K562 (cell line): ENCODE data around the gene CD248. TPM values are rescaled to one million over a fixed set of nuclear protein-coding genes. Genes with fewer than 3 reads are reported as not detected.

Source experiments
- E2F5 ChIP-seq: sonication (generic); formaldehyde crosslinking; IDR thresholded peaks from 2 replicates; pipeline ENCODE4 v1.8.0; 2022; ENCODE audit warnings: mild to moderate bottlenecking, missing genetic modification reagents
- ESRRA ChIP-seq: fragments of 450-650 bp; IDR thresholded peaks from 2 replicates; pipeline ENCODE4 v1.6.1; 2014; ENCODE audit warnings: low read depth, mild to moderate bottlenecking, moderate library complexity, borderline replicate concordance
- HDAC6 ChIP-seq: IDR thresholded peaks from 2 replicates; pipeline ENCODE4 v1.6.1; 2012; ENCODE audit warnings: low read depth, mild to moderate bottlenecking, control low read depth, inconsistent platforms, low read length, moderate library complexity
- KDM1A ChIP-seq, 2 experiments: fragments of 450-650 bp; IDR thresholded peaks; 2 replicates each; pipeline ENCODE4 v1.6.1; 2016; ENCODE audit warnings: mild to moderate bottlenecking in 2 of 2
- MAFG ChIP-seq: fragments of 450-650 bp; conservative IDR thresholded peaks from 2 replicates; pipeline ENCODE4 v1.6.1; 2016; ENCODE audit warnings: missing genetic modification characterization, missing compliant biosample characterization
- NFIC ChIP-seq: fragments of 450-650 bp; IDR thresholded peaks from 2 replicates; pipeline ENCODE4 v1.6.1; 2017; ENCODE audit warnings: mild to moderate bottlenecking, inconsistent platforms
- NFIX ChIP-seq: fragments of 250-450 bp; sonication (Bioruptor Pico); IDR thresholded peaks from 2 replicates; pipeline ENCODE4 v1.4.0; 2020; ENCODE audit warnings: low read depth, mild to moderate bottlenecking, moderate library complexity
- RBBP5 ChIP-seq: fragments of 200-600 bp; sonication (generic); IDR thresholded peaks from 2 replicates; pipeline ENCODE4 v1.6.1; 2012; ENCODE audit warnings: borderline replicate concordance, mild to moderate bottlenecking, low read length, control low read depth, inconsistent platforms; ENCODE audit not compliant: insufficient read depth, poor library complexity, severe bottlenecking
- RCOR1 ChIP-seq, 2 experiments: IDR thresholded peaks; 2 replicates each; pipeline ENCODE4 v1.6.1; 2012; ENCODE audit warnings: low read depth in 2 of 2, low read length in 2 of 2, borderline replicate concordance in 1 of 2, improper control_type of control experiment in 1 of 2
- SAFB ChIP-seq: fragments of 200-400 bp; formaldehyde crosslinking; IDR thresholded peaks from 2 replicates; pipeline ENCODE4 v1.6.1; 2017; ENCODE audit warnings: low read depth, low read length, borderline replicate concordance
- SMAD2 ChIP-seq: fragments of 150-350 bp; IDR thresholded peaks from 2 replicates; pipeline ENCODE4 v1.6.1; 2014; ENCODE audit warnings: low read depth, mild to moderate bottlenecking, low read length
- ZNF175 ChIP-seq: fragments of 200-800 bp; sonication (Bioruptor generic); IDR thresholded peaks from 2 replicates; pipeline ENCODE4 v1.6.1; 2016; ENCODE audit warnings: low read depth, mild to moderate bottlenecking, missing genetic modification characterization, missing compliant biosample characterization
- ZNF444 ChIP-seq: fragments of 250-450 bp; sonication (Bioruptor Pico); IDR thresholded peaks from 2 replicates; pipeline ENCODE4 v1.4.0; 2020; ENCODE audit warnings: mild to moderate bottlenecking, moderate library complexity
- ZNF583 ChIP-seq: fragments of 250-450 bp; sonication (Bioruptor Pico); IDR thresholded peaks from 2 replicates; pipeline ENCODE4 v1.4.0; 2020
- ZNF592 ChIP-seq: fragments of 450-650 bp; IDR thresholded peaks from 2 replicates; pipeline ENCODE4 v1.6.1; 2017; ENCODE audit warnings: antibody characterized with exemption, mild to moderate bottlenecking
- ZSCAN29 ChIP-seq: fragments of 450-650 bp; IDR thresholded peaks from 2 replicates; pipeline ENCODE4 v1.6.1; 2017
- polyA plus RNA-seq, 8 experiments: library from polyadenylated mRNA; depleted of rRNA in 4 of 8; stranded (reverse) in 5 of 8; unstranded in 3 of 8; fragments of >200 nt; fragmentation: Nextera tagmentation in 2 of 8; fragmentation: Illumina TruSeq in 1 of 8; extraction: Ambion mirVana in 2 of 8; extraction: Trizol in 1 of 8; gene quantifications; 2 replicates each; pipeline versions ENCODE4 v1.2.1 to v1.2.3, GENCODE V29; 2011 to 2014; ENCODE audit warnings: inconsistent platforms in 1 of 8, missing spikeins in 1 of 8
- total RNA-seq, 7 experiments: library from RNA; depleted of rRNA in 6 of 7; stranded (reverse); fragments of >200 nt in 6 of 7; fragmentation: Illumina TruSeq in 2 of 7; extraction: Trizol in 2 of 7; gene quantifications; 2 replicates each; pipeline versions ENCODE4 v1.2.1 to v1.2.3, GENCODE V29; 2011 to 2021; ENCODE audit warnings: low replicate concordance in 1 of 7
- TF ChIP-seq, protein P1 (sequence below): fragments of 450-650 bp; formaldehyde crosslinking; IDR thresholded peaks from 2 replicates; pipeline ENCODE4 v1.4.0; 2020; ENCODE audit warnings: mild to moderate bottlenecking
- TF ChIP-seq, protein P2 (sequence below), 2 experiments: fragments of 250-450 bp in 1 of 2; fragments of 450-650 bp in 1 of 2; sonication (Bioruptor Pico) in 1 of 2; IDR thresholded peaks; 2 replicates each; pipeline versions ENCODE4 v1.6.1 to v1.8.0; 2016 to 2021; ENCODE audit warnings: mild to moderate bottlenecking in 2 of 2, moderate library complexity in 2 of 2, missing compliant biosample characterization in 1 of 2, missing genetic modification characterization in 1 of 2
- TF ChIP-seq, protein P3 (sequence below): fragments of 450-650 bp; formaldehyde crosslinking; IDR thresholded peaks from 2 replicates; pipeline ENCODE4 v1.4.0; 2020; ENCODE audit warnings: mild to moderate bottlenecking, moderate library complexity

Gene CD248
- total and polyA plus RNA-seq, 9 of the 15 experiments (the other 6 are each of a cell fraction or from before 2014, with no cell fraction given) = 0.09 TPM; not detected in 8

- TF ChIP-seq RCOR1 (IDR thresholded peaks at IDR 0.05; ENCODE audit: borderline replicate concordance in 1 of 2, low read depth in 2 of 2, low read length in 2 of 2) (0 out of 4 replicates have a peak, but pooled peaks of 1 of the 2 experiments have one; percentile 2), ZSCAN29 (no peak), HDAC6 (no peak), SMAD2 (no peak), NFIX (CRISPR knock-in tag) (no peak), KDM1A (IDR thresholded peaks at IDR 0.05) (no peak), ZNF592 (0 out of 2 replicates have a peak, but pooled peaks have one; percentile 25), NFIC (no peak), ZNF444 (no peak), SAFB (peak; percentile 43; the same call in 1 of the 2 replicates), E2F5 (CRISPR knock-in tag) (no peak), ESRRA (peak; percentile 85), RBBP5 (no peak), MAFG (tag) (no peak), ZNF583 (CRISPR knock-in tag) (no peak), ZNF175 (no peak)
- TF ChIP-seq, protein P1, sequence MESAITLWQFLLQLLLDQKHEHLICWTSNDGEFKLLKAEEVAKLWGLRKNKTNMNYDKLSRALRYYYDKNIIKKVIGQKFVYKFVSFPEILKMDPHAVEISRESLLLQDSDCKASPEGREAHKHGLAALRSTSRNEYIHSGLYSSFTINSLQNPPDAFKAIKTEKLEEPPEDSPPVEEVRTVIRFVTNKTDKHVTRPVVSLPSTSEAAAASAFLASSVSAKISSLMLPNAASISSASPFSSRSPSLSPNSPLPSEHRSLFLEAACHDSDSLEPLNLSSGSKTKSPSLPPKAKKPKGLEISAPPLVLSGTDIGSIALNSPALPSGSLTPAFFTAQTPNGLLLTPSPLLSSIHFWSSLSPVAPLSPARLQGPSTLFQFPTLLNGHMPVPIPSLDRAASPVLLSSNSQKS (CRISPR knock-in tag) = no peak
- TF ChIP-seq, protein P2, sequence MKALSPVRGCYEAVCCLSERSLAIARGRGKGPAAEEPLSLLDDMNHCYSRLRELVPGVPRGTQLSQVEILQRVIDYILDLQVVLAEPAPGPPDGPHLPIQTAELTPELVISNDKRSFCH (CRISPR knock-in tag; IDR thresholded peaks at IDR 0.05) = no peak
- TF ChIP-seq, protein P2 (tag; IDR thresholded peaks at IDR 0.05) = no peak
- TF ChIP-seq, protein P3, sequence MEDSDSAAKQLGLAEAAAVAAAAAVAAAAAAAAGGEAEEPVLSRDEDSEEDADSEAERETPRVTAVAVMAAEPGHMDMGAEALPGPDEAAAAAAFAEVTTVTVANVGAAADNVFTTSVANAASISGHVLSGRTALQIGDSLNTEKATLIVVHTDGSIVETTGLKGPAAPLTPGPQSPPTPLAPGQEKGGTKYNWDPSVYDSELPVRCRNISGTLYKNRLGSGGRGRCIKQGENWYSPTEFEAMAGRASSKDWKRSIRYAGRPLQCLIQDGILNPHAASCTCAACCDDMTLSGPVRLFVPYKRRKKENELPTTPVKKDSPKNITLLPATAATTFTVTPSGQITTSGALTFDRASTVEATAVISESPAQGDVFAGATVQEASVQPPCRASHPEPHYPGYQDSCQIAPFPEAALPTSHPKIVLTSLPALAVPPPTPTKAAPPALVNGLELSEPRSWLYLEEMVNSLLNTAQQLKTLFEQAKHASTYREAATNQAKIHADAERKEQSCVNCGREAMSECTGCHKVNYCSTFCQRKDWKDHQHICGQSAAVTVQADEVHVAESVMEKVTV (CRISPR knock-in tag) = no peak
These were observed 49.2 kb downstream of the CD248 start (continued) for GRCh38 chr11:66267379-66268243.
